IPS-NIHi11 (cell line): ENCODE data around the gene TMEM92.
"Not testable (repeated sequence)": the region's sequence is repeated elsewhere in the genome, so short reads cannot be mapped to it uniquely, and the experiment has no call there.

Source experiments
- DNase-seq: peaks from one replicate; pipeline ENCODE4 v3.0.0; 2012; ENCODE audit warnings: mixed read lengths, low spot score

Gene TMEM92

DNA sequence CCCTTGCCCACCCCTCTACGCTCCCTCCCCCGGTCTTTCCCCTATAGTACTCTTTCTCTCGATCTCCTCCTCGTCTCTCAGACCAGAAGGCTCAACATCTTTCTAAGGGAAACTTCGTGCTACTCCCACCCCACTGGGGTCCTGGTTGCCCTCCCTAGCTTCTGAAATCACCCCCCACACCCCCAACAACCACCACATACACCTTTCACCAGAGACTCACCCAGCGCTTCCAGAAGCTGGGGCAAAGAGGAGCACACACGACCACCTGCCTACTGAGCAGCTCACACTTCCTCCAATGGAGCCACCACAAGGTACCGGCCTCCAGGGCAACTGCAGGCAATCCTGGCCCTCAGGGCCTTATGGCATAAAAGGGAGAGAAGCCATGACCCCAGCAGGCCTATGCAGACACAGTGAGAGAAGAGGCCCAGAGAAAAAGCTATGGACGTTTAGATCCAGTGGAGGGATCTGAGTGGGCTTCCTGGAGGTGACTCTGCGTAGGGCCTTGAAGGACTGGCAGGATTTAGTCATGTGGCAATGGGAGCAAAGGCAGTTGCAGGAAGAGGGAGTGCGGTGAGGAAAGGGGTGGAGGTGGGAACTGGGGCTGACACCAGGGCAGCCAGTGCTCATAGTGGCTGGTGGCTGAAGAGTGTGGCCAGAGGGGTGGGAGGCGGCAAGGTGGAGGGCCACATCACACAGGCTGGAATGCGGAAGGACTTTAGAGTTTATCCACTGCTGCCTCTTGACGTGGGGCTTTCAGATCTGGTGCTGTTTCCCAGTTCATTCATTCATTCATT, 12.1 kb upstream of the TMEM92 start:
- no peak for DNase-seq

DNA sequence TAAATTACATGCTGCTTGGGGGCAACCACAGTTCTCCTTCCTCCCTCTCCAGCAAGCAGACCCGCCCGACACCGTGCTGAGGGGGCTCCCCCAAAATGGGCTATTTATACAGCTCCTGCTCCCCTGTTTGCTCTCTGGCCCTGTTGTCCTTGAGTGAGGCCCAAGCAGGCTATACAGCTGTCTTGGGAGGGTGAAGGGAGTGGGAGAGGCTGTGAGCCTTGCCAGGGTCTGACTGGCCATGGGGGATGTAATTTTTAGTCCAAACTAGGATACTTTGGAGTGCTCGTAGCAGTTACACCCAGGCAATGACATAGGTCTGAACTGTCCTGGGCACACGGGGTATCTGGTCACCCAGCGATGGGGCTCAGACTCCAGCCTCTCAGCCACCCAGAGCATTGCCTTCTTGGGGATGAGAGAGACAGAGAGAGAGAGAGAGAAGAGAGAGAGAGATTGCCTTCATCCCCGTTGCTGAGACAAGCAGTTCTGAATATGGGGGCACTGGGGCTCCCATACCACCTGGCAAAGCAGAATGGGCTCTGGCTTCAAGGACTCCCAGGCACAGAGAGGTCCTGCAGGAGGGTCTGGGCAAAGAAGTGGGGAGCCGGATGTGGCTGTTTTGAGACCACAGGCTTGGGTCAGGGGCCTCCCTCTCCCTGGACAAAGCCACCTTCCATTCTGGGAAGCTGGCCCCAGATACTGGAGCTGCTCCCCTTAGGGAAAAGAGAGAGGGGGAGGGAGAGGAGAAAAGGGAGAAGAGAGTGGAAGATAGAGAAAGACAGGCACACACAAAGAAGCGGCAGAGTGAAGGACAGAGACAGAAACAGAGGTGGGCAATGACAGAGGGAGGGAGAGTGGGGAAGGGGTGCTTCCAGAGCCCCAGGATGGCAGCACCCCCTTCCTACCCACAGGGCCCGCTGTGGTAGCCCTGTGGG, 10.7 kb upstream of the TMEM92 start:
- no peak for DNase-seq

- DNase-seq: peak; percentile 60
Observed at GRCh38 chr17:50264263-50265113, 9.8 kb upstream of the TMEM92 start.

DNA sequence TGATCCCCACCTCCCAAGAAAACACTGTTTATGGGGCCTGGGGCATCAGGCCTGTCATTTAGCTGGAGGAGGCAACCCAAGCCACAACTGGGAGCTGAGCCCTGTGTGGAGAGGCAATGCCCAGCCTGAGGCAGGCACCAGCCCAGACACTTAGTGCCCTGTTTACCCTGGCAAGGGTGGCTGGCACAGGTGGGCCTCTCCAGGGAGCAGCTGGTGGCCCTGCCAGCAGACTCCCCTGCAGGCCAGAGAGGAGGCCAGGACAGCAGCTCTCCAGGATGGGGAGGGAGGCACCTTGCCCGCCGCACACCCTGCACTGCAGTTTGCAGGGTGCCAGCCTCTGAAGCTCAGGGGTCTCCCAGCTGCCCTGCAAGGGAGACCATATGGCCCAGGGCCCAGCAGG, 9.1 kb upstream of the TMEM92 start:
- DNase-seq: no peak

GRCh38 chr17:50265690-50266315, 8.5 kb upstream of the TMEM92 start:
- peak; percentile 11 for DNase-seq

DNA sequence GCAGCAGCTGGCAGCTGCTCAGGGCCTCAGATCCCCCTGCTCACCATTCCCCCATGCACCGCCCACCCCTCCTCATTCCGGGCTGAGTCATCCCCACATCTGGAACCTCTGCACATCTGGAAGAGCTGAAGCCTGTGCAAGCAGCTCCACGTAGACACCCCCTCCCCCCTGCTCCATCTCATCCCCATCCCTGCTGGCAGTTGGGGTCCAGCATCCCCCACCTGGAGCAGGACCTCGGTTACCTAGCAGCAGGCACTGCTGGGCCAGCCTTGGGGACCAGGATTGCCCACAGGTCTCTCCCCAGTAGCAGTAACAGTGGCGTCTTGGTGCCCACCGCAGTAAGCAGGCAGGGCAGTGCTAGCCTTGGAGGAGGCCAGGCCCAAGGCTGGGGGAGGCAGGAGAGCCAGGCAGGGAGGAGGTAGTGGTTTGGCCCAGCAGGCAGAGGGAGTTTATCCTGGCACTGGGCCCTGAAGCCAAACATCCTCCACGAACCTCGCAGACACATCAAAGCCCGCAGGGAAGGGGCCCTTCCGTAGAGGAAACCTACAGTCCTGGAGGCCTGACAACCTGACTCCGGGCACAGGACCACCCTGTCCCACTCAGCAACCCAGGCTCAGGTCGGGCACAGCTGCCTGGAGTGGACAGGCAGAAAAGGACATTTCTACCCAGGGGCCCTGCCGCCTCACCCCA, 7.7 kb upstream of the TMEM92 start:
- peak; percentile 5 for DNase-seq

DNA sequence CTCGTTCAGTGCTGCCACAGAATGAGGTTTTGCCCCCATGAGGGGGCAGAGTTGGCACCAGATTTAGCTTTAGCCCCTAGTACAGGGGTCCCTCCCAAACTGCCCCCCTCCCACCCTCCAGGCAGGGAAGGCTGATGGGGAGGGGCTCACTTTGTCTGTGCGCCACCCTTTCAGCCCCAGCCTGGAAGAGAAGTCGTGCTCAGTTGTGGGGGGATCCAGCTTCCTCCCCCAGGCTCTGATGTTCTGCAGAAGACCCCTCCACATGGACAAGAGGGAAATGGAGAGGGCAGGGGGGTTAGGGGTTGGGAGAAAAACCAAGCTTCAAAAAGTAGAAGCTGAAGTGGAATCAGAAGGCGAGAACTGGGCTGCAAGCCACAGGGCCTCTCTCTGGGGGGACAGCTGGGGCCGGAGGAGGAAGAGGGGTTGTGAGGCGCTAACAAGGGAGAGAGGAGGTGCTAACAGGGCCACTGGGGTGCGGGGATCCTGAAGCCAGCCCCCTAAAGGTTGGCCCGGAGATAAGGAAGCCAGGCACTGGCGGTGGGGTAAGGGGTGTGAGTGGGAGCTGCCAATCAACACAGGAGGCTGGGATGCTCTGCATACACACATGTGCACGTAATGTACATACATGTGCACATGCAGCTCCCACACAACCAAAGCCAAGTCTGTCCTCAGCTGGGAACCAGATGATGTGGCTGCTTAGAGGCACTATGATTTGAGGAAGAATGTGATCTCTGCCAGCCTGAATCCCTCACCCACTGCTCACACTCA, 7.0 kb upstream of the TMEM92 start:
- DNase-seq: peak; percentile 7

GRCh38 chr17:50268026-50268425, 6.2 kb upstream of the TMEM92 start:
- no peak for DNase-seq

GRCh38 chr17:50268743-50269275, 5.5 kb upstream of the TMEM92 start:
- DNase-seq: peak; percentile 7

DNA sequence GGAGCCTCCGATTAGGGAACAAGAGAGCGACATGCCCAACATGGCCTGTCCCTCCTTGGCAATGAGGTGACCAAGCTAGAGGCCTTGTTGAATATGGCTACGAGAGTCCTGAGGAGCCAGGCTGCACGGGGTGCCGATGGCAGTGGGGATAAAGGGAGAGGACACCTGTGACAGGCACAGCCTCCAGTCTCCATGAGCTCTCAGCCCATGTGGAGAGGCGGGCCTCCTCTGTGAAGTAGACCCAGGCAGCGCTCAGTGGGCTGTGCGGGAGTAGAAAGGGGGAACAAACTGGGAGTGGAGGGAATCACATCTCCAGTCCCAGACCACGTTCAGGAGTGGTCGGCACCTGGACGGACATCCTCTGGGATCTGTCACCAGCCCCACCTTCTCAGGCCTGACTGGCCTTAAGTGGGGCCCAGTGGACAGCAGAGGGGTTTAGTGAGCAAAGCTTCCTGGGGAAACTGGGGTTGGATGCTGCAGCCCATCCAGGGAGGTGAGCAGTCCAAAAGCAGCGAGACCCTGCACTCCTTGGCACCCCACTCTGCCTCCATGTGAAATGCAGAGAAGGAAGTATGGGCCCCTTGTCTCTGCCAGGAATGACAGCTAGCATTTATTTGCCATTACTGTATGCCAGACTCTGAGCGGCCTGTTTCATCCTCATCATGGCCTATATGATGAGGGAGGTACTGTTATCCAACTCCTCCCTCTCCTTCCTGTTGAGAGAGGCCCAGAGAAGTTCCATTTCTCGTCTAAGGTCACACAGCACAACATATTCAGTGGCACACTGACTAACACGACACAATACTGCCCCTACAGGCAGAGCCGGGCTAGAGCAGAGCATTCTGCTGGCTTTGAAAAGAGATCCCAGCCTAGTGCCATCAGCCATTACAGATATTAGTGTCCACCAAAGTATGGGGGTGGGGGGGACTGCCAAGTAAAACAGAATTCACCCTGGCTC, 4.5 kb upstream of the TMEM92 start:
- DNase-seq: peak; percentile 77

GRCh38 chr17:50270435-50271362, 3.6 kb upstream of the TMEM92 start:
- DNase-seq: peak; percentile 43

- not testable (repeated sequence) for DNase-seq
Observed at GRCh38 chr17:50271363-50271750, 2.9 kb upstream of the TMEM92 start.

- DNase-seq: peak; percentile 5
Observed at GRCh38 chr17:50272246-50272645, 2.0 kb upstream of the TMEM92 start.

GRCh38 chr17:50272711-50273653, 1.3 kb upstream of the TMEM92 start:
- peak; percentile 92 for DNase-seq

DNA sequence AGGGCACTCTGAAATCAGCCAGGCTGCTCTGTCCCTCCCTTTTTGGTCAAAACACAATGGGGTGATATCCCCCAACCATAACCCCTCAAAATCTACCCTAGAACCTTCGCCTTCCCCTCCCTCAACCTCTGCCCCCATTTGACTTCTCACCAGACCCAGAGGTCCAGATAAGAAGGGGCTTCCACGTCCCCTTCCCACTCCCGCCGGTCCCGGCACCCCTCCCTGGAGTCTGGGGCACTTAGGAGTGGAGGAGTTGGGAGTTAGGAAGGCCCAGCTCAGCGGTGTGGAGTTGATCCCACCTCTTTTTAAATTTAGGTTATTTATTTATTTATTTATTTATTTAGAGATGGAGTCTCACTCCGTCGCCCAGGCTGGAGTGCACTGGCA, 619 bp upstream of the TMEM92 start:
- peak; percentile 3 for DNase-seq

DNA sequence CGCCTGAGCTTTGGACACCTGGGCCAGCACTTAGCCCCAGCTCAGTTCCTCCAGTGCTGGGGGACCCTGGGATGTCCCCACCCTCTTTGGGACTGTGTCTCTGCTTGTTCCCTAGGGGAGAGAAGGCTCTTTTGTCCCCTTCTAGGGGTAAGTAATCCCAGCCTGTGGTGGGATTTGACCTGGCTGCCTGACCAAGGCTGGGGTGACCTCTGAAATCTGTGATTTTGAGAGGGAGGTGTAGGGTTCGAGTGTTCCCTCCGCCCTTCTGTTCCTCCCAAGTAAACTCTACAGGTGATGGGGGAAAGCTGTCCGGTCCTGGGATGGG, 593 bp downstream of the TMEM92 start:
- no peak for DNase-seq

DNA sequence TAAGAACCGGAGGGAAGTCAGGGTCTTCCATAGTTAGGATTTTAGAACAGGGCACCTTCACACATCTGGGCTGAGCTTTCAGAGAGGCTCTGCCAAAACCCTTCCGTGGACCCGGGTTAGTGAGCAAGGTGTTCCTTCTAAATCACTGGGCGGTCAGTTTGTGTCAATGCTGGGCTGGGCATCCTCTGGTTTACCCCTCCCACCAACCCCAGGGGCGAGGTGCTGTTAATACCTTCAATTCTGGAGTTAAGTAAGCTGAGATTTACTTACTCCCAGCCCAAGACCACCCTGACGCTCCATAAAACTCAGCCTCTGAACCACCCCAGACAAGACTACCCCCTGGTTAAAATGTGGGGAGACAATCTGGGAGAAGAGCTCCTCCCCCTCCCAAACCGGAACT, 1.0 kb downstream of the TMEM92 start:
- DNase-seq: no peak
